Keratinocyte (primary cell): ENCODE results near the gene SP4.

Experiments
- EZH2 ChIP-seq: IDR thresholded peaks from one replicate; pipeline ENCODE4 v1.6.1; 2012; ENCODE audit warnings: inconsistent platforms, mild to moderate bottlenecking, low read length, moderate library complexity
- TF ChIP-seq, protein P1 (sequence below), 3 experiments: IDR thresholded peaks in 1 of 3; conservative IDR thresholded peaks in 1 of 3; optimal IDR thresholded peaks in 1 of 3; 2 replicates in 2 of 3; 3 replicates in 1 of 3; pipeline versions ENCODE3 to v1.5.1; 2011; ENCODE audit warnings: low read length in 3 of 3, mild to moderate bottlenecking in 3 of 3, moderate library complexity in 2 of 3, control low read depth in 1 of 3, inconsistent platforms in 1 of 3; ENCODE audit not compliant: insufficient read depth in 2 of 3; ENCODE audit errors: extremely low read depth in 1 of 3

DNA sequence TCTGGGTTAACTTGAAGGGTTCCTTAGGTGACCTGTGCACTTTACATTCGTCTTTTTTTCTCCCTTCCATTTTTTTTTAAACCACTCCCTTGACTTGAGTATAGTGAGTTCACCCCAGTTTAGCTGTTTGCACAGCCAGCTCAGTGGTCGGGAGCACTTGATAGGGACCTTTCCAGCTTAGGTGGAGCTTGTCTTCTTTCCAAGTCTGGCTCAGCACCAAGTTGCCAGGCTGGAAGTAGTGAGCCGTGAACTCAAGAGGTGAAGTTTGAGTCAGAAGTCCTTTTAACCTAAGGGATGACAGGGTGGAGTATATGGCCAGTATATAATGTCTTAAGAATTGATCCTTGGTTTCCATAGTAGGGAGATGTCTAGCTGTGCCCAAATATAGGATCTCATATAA lies 122.2 kb downstream of the SP4 start:
- TF ChIP-seq, protein P1, sequence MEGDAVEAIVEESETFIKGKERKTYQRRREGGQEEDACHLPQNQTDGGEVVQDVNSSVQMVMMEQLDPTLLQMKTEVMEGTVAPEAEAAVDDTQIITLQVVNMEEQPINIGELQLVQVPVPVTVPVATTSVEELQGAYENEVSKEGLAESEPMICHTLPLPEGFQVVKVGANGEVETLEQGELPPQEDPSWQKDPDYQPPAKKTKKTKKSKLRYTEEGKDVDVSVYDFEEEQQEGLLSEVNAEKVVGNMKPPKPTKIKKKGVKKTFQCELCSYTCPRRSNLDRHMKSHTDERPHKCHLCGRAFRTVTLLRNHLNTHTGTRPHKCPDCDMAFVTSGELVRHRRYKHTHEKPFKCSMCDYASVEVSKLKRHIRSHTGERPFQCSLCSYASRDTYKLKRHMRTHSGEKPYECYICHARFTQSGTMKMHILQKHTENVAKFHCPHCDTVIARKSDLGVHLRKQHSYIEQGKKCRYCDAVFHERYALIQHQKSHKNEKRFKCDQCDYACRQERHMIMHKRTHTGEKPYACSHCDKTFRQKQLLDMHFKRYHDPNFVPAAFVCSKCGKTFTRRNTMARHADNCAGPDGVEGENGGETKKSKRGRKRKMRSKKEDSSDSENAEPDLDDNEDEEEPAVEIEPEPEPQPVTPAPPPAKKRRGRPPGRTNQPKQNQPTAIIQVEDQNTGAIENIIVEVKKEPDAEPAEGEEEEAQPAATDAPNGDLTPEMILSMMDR (optimal IDR thresholded peaks at IDR 0.05 in 1 of 3, IDR thresholded peaks at IDR 0.05 in 1 of 3, conservative IDR thresholded peaks at IDR 0.05 in 1 of 3; ENCODE audit: extremely low read depth in 1 of 3, insufficient read depth in 2 of 3, low read length in 3 of 3), result no peak
- no peak for TF ChIP-seq EZH2
